GM23338 (cell line): ENCODE data around the gene ERBB4. TPM values are rescaled to one million over a fixed set of nuclear protein-coding genes. Genes with fewer than 3 reads are reported as not detected.

ENCODE experiments used
- ATAC-seq: fragments of 200-7000 bp; cut with Tn5 transposase; 3 replicates; pipeline ENCODE4 v1.9.1; 2020
- DNase-seq: peaks from one replicate; pipeline ENCODE4 v3.0.0-alpha.2; 2015; ENCODE audit warnings: low spot score
- H2AFZ ChIP-seq: fragments of 200-600 bp; sonication (generic); 2 replicates; pipeline ENCODE4 v1.8.0; 2016; ENCODE audit warnings: antibody characterized with exemption, mild to moderate bottlenecking, moderate library complexity
- H3F3A ChIP-seq: fragments of 200-600 bp; sonication (generic); replicated peaks from 2 replicates; pipeline ENCODE4 v1.8.0; 2017; ENCODE audit warnings: antibody characterized with exemption, mixed run types, low read depth
- H3K27ac ChIP-seq: fragments of 200-600 bp; sonication (generic); 2 replicates; pipeline ENCODE4 v1.6.1; 2016; ENCODE audit warnings: low read depth
- H3K27me3 ChIP-seq: fragments of 200-600 bp; sonication (generic); 2 replicates; pipeline ENCODE4 v1.8.0; 2016; ENCODE audit warnings: mild to moderate bottlenecking, mixed run types, moderate library complexity; ENCODE audit not compliant: insufficient read depth
- H3K36me3 ChIP-seq: fragments of 200-600 bp; sonication (generic); 2 replicates; pipeline ENCODE4 v1.8.0; 2016; ENCODE audit warnings: mild to moderate bottlenecking; ENCODE audit not compliant: insufficient read depth
- H3K4me1 ChIP-seq: fragments of 200-600 bp; sonication (generic); 2 replicates; pipeline ENCODE4 v1.8.0; 2016; ENCODE audit warnings: mild to moderate bottlenecking, moderate library complexity; ENCODE audit not compliant: insufficient read depth
- H3K4me2 ChIP-seq: fragments of 200-600 bp; sonication (generic); 2 replicates; pipeline ENCODE4 v1.7.1; 2017; ENCODE audit warnings: mixed run types
- H3K4me3 ChIP-seq: fragments of 200-600 bp; sonication (generic); 2 replicates; pipeline ENCODE4 v1.6.1; 2016; ENCODE audit warnings: mixed run types
- H3K79me2 ChIP-seq: fragments of 200-600 bp; sonication (generic); replicated peaks from 2 replicates; pipeline ENCODE4 v1.8.0; 2017; ENCODE audit warnings: mild to moderate bottlenecking; ENCODE audit not compliant: insufficient read depth
- H3K9me2 ChIP-seq: fragments of 200-600 bp; sonication (generic); 2 replicates; pipeline ENCODE4 v1.8.0; 2017; ENCODE audit not compliant: insufficient read depth
- H4K20me1 ChIP-seq: fragments of 200-600 bp; sonication (generic); replicated peaks from 2 replicates; pipeline ENCODE4 v1.8.0; 2017; ENCODE audit warnings: mild to moderate bottlenecking; ENCODE audit not compliant: insufficient read depth
- H3K27ac Mint-ChIP-seq: 2 replicates; pipeline ENCODE4 v1.8.0; 2020; ENCODE audit warnings: inconsistent platforms, mild to moderate bottlenecking, moderate library complexity, mixed read lengths
- H3K27me3 Mint-ChIP-seq: 3 replicates; pipeline ENCODE4 v1.8.0; 2022; ENCODE audit warnings: low read depth, mild to moderate bottlenecking, moderate library complexity, mixed read lengths, inconsistent platforms; ENCODE audit not compliant: insufficient read depth, poor library complexity
- H3K36me3 Mint-ChIP-seq: 3 replicates; pipeline ENCODE4 v1.8.0; 2021; ENCODE audit warnings: low read depth, mild to moderate bottlenecking, inconsistent platforms, moderate library complexity, mixed read lengths
- H3K4me1 Mint-ChIP-seq: 3 replicates; pipeline ENCODE4 v1.8.0; 2020; ENCODE audit warnings: mild to moderate bottlenecking, inconsistent platforms, mixed read lengths
- H3K4me3 Mint-ChIP-seq: 3 replicates; pipeline ENCODE4 v1.8.0; 2021; ENCODE audit warnings: moderate library complexity, mild to moderate bottlenecking, inconsistent platforms, mixed read lengths
- H3K9me3 Mint-ChIP-seq: 3 replicates; pipeline ENCODE4 v1.8.0; 2020; ENCODE audit warnings: moderate library complexity, mild to moderate bottlenecking, inconsistent platforms, mixed read lengths
- EZH2 ChIP-seq: fragments of 200-600 bp; sonication (generic); IDR thresholded peaks from one replicate; pipeline ENCODE4 v1.8.0; 2017; ENCODE audit warnings: antibody characterized with exemption, mild to moderate bottlenecking, low read depth; ENCODE audit not compliant: unreplicated experiment
- EZH2phosphoT487 ChIP-seq: fragments of 200-600 bp; sonication (generic); IDR thresholded peaks from one replicate; pipeline ENCODE4 v1.8.1; 2018; ENCODE audit warnings: antibody characterized with exemption; ENCODE audit not compliant: unreplicated experiment
- JUNB ChIP-seq: IDR thresholded peaks from one replicate; pipeline ENCODE4 v1.6.1; 2016; ENCODE audit warnings: antibody characterized with exemption; ENCODE audit not compliant: unreplicated experiment
- NANOG ChIP-seq: IDR thresholded peaks from 2 replicates; pipeline ENCODE4 v1.6.1; 2016; ENCODE audit warnings: antibody characterized with exemption, borderline replicate concordance
- POLR2AphosphoS5 ChIP-seq: IDR thresholded peaks from 2 replicates; pipeline ENCODE4 v1.6.1; 2016; ENCODE audit warnings: antibody characterized with exemption, low read depth
- STAT1 ChIP-seq: IDR thresholded peaks from one replicate; pipeline ENCODE4 v1.6.1; 2016; ENCODE audit warnings: antibody characterized with exemption; ENCODE audit not compliant: unreplicated experiment
- ZNF114 ChIP-seq: fragments of 250-450 bp; sonication (Bioruptor Pico); IDR thresholded peaks from 2 replicates; pipeline ENCODE4 v1.5.0; 2020; ENCODE audit warnings: mild to moderate bottlenecking, moderate library complexity
- ZNF331 ChIP-seq: fragments of 250-450 bp; sonication (Bioruptor Pico); IDR thresholded peaks from 2 replicates; pipeline ENCODE4 v1.5.0; 2020; ENCODE audit warnings: low read depth, mild to moderate bottlenecking, moderate library complexity
- polyA plus RNA-seq: library from polyadenylated mRNA; unstranded; fragments of >200 nt; fragmentation: Nextera tagmentation; extraction: Ambion mirVana; gene quantifications from 2 replicates; pipeline ENCODE4 v1.2.1, GENCODE V29; 2016
- total RNA-seq: library from RNA; depleted of rRNA; stranded (reverse); fragments of >200 nt; shearing (Covaris generic); gene quantifications from 2 replicates; pipeline ENCODE4 v1.2.3, GENCODE V29; 2014
- TF ChIP-seq, protein P1 (sequence below): IDR thresholded peaks from one replicate; pipeline ENCODE4 v1.6.1; 2018; ENCODE audit warnings: antibody characterized with exemption; ENCODE audit not compliant: unreplicated experiment
- TF ChIP-seq, protein P2 (sequence below), 2 experiments: fragments of 200-600 bp in 1 of 2; sonication (generic) in 1 of 2; conservative IDR thresholded peaks; 2 replicates each; pipeline versions ENCODE4 v1.5.1 to v1.6.1; 2016 to 2017; ENCODE audit warnings: antibody characterized with exemption in 2 of 2, low read depth in 2 of 2, mild to moderate bottlenecking in 2 of 2, moderate library complexity in 1 of 2
- TF ChIP-seq, protein P3 (sequence below): fragments of 250-450 bp; sonication (Bioruptor Pico); IDR thresholded peaks from 2 replicates; pipeline ENCODE4 v1.5.0; 2020; ENCODE audit warnings: mild to moderate bottlenecking, moderate library complexity

ERBB4 gene
- total and polyA plus RNA-seq, 2 experiments from 2014 or later, result 0.73 to 1.1 TPM

DNA sequence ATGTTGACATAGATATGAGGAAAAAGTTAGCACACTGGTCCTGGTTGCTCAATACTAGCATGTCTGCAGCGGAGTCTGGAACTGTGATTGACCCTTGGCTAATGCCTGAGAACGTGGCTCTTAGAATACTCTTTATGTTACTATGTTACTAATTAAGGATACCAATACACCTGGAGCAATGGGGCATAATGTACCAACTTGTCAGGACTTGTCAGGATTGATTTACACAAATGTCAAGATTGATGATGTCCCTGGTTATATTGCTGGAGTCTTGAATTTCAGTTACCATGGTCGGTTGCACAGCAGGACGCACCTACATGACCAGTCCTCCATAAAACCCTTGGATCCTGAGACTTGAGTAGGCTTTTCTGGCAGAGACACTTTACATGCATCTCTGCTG is 1171.3 kb downstream of the ERBB4 start (continued):
- TF ChIP-seq, protein P1, sequence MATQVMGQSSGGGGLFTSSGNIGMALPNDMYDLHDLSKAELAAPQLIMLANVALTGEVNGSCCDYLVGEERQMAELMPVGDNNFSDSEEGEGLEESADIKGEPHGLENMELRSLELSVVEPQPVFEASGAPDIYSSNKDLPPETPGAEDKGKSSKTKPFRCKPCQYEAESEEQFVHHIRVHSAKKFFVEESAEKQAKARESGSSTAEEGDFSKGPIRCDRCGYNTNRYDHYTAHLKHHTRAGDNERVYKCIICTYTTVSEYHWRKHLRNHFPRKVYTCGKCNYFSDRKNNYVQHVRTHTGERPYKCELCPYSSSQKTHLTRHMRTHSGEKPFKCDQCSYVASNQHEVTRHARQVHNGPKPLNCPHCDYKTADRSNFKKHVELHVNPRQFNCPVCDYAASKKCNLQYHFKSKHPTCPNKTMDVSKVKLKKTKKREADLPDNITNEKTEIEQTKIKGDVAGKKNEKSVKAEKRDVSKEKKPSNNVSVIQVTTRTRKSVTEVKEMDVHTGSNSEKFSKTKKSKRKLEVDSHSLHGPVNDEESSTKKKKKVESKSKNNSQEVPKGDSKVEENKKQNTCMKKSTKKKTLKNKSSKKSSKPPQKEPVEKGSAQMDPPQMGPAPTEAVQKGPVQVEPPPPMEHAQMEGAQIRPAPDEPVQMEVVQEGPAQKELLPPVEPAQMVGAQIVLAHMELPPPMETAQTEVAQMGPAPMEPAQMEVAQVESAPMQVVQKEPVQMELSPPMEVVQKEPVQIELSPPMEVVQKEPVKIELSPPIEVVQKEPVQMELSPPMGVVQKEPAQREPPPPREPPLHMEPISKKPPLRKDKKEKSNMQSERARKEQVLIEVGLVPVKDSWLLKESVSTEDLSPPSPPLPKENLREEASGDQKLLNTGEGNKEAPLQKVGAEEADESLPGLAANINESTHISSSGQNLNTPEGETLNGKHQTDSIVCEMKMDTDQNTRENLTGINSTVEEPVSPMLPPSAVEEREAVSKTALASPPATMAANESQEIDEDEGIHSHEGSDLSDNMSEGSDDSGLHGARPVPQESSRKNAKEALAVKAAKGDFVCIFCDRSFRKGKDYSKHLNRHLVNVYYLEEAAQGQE, result no peak
- no peak for TF ChIP-seq JUNB
- TF ChIP-seq, protein P2, sequence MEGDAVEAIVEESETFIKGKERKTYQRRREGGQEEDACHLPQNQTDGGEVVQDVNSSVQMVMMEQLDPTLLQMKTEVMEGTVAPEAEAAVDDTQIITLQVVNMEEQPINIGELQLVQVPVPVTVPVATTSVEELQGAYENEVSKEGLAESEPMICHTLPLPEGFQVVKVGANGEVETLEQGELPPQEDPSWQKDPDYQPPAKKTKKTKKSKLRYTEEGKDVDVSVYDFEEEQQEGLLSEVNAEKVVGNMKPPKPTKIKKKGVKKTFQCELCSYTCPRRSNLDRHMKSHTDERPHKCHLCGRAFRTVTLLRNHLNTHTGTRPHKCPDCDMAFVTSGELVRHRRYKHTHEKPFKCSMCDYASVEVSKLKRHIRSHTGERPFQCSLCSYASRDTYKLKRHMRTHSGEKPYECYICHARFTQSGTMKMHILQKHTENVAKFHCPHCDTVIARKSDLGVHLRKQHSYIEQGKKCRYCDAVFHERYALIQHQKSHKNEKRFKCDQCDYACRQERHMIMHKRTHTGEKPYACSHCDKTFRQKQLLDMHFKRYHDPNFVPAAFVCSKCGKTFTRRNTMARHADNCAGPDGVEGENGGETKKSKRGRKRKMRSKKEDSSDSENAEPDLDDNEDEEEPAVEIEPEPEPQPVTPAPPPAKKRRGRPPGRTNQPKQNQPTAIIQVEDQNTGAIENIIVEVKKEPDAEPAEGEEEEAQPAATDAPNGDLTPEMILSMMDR (conservative IDR thresholded peaks at IDR 0.05; ENCODE audit: low read depth in 2 of 2), result no peak
- no peak for TF ChIP-seq ZNF331 (CRISPR knock-in tag)
- no peak for TF ChIP-seq EZH2
- no peak for TF ChIP-seq STAT1
- no peak for TF ChIP-seq NANOG
- TF ChIP-seq EZH2phosphoT487, result no peak
- no peak for TF ChIP-seq POLR2AphosphoS5
- TF ChIP-seq ZNF114 (CRISPR knock-in tag), result no peak

DNA sequence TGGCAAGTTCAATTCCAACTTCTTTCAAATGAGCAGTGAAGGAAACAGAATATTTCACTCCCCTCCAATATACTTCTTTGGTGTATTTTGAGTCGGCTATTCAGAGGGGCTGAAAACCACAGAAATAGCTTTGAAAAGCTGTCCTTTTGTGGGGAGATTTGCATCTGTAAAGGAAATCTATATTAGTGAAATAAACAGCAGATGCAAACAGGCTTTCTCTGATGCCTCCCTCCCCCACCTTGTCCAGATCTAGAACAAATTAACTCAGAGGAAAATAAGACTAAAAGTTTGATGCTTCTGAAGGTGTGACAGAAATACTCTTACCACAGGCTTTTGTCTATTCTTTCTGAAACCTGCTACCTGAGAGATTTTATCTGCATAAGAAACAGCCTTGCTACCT is 1173.7 kb downstream of the ERBB4 start:
- H3F3A ChIP-seq, result no peaks in the 10 kb centered on the region
- peak overlapping the region; percentile 25; the same call in 1 of the 2 replicates for H3K27ac Mint-ChIP-seq
- peaks cover 19% of the 10 kb centered on the region for H3K9me3 Mint-ChIP-seq
- DNase-seq (no peak), ATAC-seq (no peak)
- no peak overlapping the region for H3K27ac ChIP-seq
- H4K20me1 ChIP-seq, result no peaks in the 10 kb centered on the region
- H3K4me3 Mint-ChIP-seq, result no peak overlapping the region
- no peaks in the 10 kb centered on the region for H3K79me2 ChIP-seq
- no peaks in the 10 kb centered on the region for H3K9me2 ChIP-seq
- no peaks in the 10 kb centered on the region for H3K36me3 ChIP-seq
- peaks cover 6% of the 10 kb centered on the region for H3K27me3 Mint-ChIP-seq
- no peak overlapping the region for H3K4me3 ChIP-seq
- peaks cover 22% of the 10 kb centered on the region for H3K36me3 Mint-ChIP-seq
- H2AFZ ChIP-seq, result no peak overlapping the region
- peaks cover 46% of the 10 kb centered on the region for H3K4me1 Mint-ChIP-seq
- H3K27me3 ChIP-seq, result no peaks in the 10 kb centered on the region
- peaks cover 53% of the 10 kb centered on the region for H3K4me1 ChIP-seq
- H3K4me2 ChIP-seq, result peak overlapping the region; percentile 50; the same call in 1 of the 2 replicates
- TF ChIP-seq STAT1 (no peak), ZNF331 (CRISPR knock-in tag) (no peak), EZH2 (no peak), NANOG (no peak), EZH2phosphoT487 (no peak)
- TF ChIP-seq, protein P2 (conservative IDR thresholded peaks at IDR 0.05; ENCODE audit: low read depth in 2 of 2), result no peak
- TF ChIP-seq, protein P3, sequence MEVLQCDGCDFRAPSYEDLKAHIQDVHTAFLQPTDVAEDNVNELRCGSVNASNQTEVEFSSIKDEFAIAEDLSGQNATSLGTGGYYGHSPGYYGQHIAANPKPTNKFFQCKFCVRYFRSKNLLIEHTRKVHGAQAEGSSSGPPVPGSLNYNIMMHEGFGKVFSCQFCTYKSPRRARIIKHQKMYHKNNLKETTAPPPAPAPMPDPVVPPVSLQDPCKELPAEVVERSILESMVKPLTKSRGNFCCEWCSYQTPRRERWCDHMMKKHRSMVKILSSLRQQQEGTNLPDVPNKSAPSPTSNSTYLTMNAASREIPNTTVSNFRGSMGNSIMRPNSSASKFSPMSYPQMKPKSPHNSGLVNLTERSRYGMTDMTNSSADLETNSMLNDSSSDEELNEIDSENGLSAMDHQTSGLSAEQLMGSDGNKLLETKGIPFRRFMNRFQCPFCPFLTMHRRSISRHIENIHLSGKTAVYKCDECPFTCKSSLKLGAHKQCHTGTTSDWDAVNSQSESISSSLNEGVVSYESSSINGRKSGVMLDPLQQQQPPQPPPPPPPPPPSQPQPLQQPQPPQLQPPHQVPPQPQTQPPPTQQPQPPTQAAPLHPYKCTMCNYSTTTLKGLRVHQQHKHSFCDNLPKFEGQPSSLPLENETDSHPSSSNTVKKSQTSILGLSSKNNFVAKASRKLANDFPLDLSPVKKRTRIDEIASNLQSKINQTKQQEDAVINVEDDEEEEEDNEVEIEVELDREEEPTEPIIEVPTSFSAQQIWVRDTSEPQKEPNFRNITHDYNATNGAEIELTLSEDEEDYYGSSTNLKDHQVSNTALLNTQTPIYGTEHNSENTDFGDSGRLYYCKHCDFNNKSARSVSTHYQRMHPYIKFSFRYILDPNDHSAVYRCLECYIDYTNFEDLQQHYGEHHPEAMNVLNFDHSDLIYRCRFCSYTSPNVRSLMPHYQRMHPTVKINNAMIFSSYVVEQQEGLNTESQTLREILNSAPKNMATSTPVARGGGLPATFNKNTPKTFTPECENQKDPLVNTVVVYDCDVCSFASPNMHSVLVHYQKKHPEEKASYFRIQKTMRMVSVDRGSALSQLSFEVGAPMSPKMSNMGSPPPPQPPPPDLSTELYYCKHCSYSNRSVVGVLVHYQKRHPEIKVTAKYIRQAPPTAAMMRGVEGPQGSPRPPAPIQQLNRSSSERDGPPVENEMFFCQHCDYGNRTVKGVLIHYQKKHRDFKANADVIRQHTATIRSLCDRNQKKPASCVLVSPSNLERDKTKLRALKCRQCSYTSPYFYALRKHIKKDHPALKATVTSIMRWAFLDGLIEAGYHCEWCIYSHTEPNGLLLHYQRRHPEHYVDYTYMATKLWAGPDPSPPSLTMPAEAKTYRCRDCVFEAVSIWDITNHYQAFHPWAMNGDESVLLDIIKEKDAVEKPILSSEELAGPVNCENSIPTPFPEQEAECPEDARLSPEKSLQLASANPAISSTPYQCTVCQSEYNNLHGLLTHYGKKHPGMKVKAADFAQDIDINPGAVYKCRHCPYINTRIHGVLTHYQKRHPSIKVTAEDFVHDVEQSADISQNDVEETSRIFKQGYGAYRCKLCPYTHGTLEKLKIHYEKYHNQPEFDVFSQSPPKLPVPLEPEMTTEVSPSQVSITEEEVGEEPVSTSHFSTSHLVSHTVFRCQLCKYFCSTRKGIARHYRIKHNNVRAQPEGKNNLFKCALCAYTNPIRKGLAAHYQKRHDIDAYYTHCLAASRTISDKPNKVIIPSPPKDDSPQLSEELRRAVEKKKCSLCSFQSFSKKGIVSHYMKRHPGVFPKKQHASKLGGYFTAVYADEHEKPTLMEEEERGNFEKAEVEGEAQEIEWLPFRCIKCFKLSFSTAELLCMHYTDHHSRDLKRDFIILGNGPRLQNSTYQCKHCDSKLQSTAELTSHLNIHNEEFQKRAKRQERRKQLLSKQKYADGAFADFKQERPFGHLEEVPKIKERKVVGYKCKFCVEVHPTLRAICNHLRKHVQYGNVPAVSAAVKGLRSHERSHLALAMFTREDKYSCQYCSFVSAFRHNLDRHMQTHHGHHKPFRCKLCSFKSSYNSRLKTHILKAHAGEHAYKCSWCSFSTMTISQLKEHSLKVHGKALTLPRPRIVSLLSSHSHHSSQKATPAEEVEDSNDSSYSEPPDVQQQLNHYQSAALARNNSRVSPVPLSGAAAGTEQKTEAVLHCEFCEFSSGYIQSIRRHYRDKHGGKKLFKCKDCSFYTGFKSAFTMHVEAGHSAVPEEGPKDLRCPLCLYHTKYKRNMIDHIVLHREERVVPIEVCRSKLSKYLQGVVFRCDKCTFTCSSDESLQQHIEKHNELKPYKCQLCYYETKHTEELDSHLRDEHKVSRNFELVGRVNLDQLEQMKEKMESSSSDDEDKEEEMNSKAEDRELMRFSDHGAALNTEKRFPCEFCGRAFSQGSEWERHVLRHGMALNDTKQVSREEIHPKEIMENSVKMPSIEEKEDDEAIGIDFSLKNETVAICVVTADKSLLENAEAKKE, result no peak
